ENCODE data around the gene CNPPD1. TPM values are rescaled to one million over a fixed set of nuclear protein-coding genes. Genes with fewer than 3 reads are reported as not detected.

CNPPD1 gene
- total and polyA plus RNA-seq, 4 donors, result 27.5 to 66.9 (median 48.6) TPM

GRCh38 chr2:219123356-219124135 is 53.2 kb downstream of the CNPPD1 start:
- TF ChIP-seq CTCF (IDR thresholded peaks at IDR 0.05; ENCODE audit: control extremely low read depth, extremely low read depth), result no peak
- ATAC-seq (ENCODE audit: insufficient read depth, low FRiP score), result no peak
- no peak overlapping the region for H3K4me3 ChIP-seq
- H3K4me1 ChIP-seq (ENCODE audit: control insufficient read depth in 5 of 5, insufficient read depth in 5 of 5, low read length in 5 of 5), result peaks cover 0 to 23% (median 12%) of the 10 kb centered on the region in 5 donors
- WGBS, 2 donors, result 88 to 94% methylated on average over 8 of the region's 8 CpGs
- no peaks in the 10 kb centered on the region for H3K9me3 ChIP-seq (ENCODE audit: control insufficient read depth in 4 of 4, insufficient read depth in 3 of 4, low read length in 3 of 4)
- no peak overlapping the region for H3K9ac ChIP-seq (ENCODE audit: insufficient read depth in 1 of 2, low read length in 2 of 2)
- DNase-seq, result no peak
- H3K36me3 ChIP-seq (ENCODE audit: control insufficient read depth in 4 of 4, insufficient read depth in 4 of 4, low read length in 4 of 4), result peaks cover 0 to 2% (median 0%) of the 10 kb centered on the region in 4 donors
- H3K27me3 ChIP-seq (ENCODE audit: control insufficient read depth in 3 of 3, insufficient read depth in 3 of 3, low read length in 2 of 3), result no peaks in the 10 kb centered on the region
- H3K27ac ChIP-seq (ENCODE audit: low read depth in 1 of 2, low read length in 1 of 2), result peak overlapping the region in 1 of 2 donors; percentile 40

GRCh38 chr2:219122202-219122980 is 54.3 kb downstream of the CNPPD1 start:
- ATAC-seq (ENCODE audit: insufficient read depth, low FRiP score) (peak; percentile 17), DNase-seq (peak in 2 of 3 donors; percentile 34 to 70)
- no peak overlapping the region for H3K9ac ChIP-seq (ENCODE audit: insufficient read depth in 1 of 2, low read length in 2 of 2)
- H3K9me3 ChIP-seq (ENCODE audit: control insufficient read depth in 4 of 4, insufficient read depth in 3 of 4, low read length in 3 of 4), result no peaks in the 10 kb centered on the region
- 73 to 91% methylated on average over 5 of the region's 5 CpGs for WGBS, 2 donors
- peaks cover 0 to 2% (median 0%) of the 10 kb centered on the region in 4 donors for H3K36me3 ChIP-seq (ENCODE audit: control insufficient read depth in 4 of 4, insufficient read depth in 4 of 4, low read length in 4 of 4)
- H3K4me1 ChIP-seq (ENCODE audit: control insufficient read depth in 5 of 5, insufficient read depth in 5 of 5, low read length in 5 of 5), result peaks cover 0 to 28% (median 14%) of the 10 kb centered on the region in 5 donors
- no peak overlapping the region for H3K4me3 ChIP-seq
- no peak for TF ChIP-seq CTCF (IDR thresholded peaks at IDR 0.05; ENCODE audit: control extremely low read depth, extremely low read depth)
- peak overlapping the region in 1 of 2 donors; percentile 60 for H3K27ac ChIP-seq (ENCODE audit: low read depth in 1 of 2, low read length in 1 of 2)
- no peaks in the 10 kb centered on the region for H3K27me3 ChIP-seq (ENCODE audit: control insufficient read depth in 3 of 3, insufficient read depth in 3 of 3, low read length in 2 of 3)

Other genes starting within 250 kb of the CNPPD1 start
- gene CDK5R2, start 217.3 kb downstream of the CNPPD1 start, total RNA-seq, result under 1 TPM in 1 of 2 donors, not detected in 1; 0.17 TPM
- gene CDK5R2, start 217.3 kb downstream of the CNPPD1 start, polyA plus RNA-seq, result under 1 TPM; 0.03 to 0.08 TPM
- not detected for gene FEV, start 191.7 kb downstream of the CNPPD1 start, total RNA-seq
- not detected for gene FEV, start 191.7 kb downstream of the CNPPD1 start, polyA plus RNA-seq
- gene CRYBA2, start 183.5 kb downstream of the CNPPD1 start, total RNA-seq, result not detected
- under 1 TPM in 1 of 2 donors, not detected in 1; 0.08 TPM for gene CRYBA2, start 183.5 kb downstream of the CNPPD1 start, polyA plus RNA-seq
- 10 to 100 TPM; 10.3 to 16.5 TPM for gene CFAP65, start 135.4 kb downstream of the CNPPD1 start, total RNA-seq
- 1 to 10 TPM; 3.9 to 5.8 TPM for gene CFAP65, start 135.4 kb downstream of the CNPPD1 start, polyA plus RNA-seq
- 1 to 10 TPM; 2.2 to 4.4 TPM for gene IHH, start 116.0 kb downstream of the CNPPD1 start, total RNA-seq
- 1 to 10 TPM in 1 of 2 donors, under 1 TPM in 1; 0.55 to 1.8 TPM for gene IHH, start 116.0 kb downstream of the CNPPD1 start, polyA plus RNA-seq
- 10 to 100 TPM; 13.3 to 21.1 TPM for gene NHEJ1, start 16.1 kb downstream of the CNPPD1 start, total RNA-seq
- 10 to 100 TPM in 1 of 2 donors, 1 to 10 TPM in 1; 8.4 to 11.7 TPM for gene NHEJ1, start 16.1 kb downstream of the CNPPD1 start, polyA plus RNA-seq
- gene SLC23A3, start 6.9 kb downstream of the CNPPD1 start, total RNA-seq, result 1 to 10 TPM; 2.0 to 2.5 TPM
- 1 to 10 TPM in 1 of 2 donors, under 1 TPM in 1; 0.80 to 1.7 TPM for gene SLC23A3, start 6.9 kb downstream of the CNPPD1 start, polyA plus RNA-seq
- gene RETREG2, start 1.4 kb upstream of the CNPPD1 start, total RNA-seq, result 10 to 100 TPM; 42.1 to 80.6 TPM
- 10 to 100 TPM; 46.8 to 56.6 TPM for gene RETREG2, start 1.4 kb upstream of the CNPPD1 start, polyA plus RNA-seq
- gene ZFAND2B, start 29.9 kb upstream of the CNPPD1 start, total RNA-seq, result 10 to 100 TPM; 28.2 to 41.4 TPM
- gene ZFAND2B, start 29.9 kb upstream of the CNPPD1 start, polyA plus RNA-seq, result 10 to 100 TPM; 37.7 to 45.1 TPM
- gene ABCB6, start 42.0 kb upstream of the CNPPD1 start, total RNA-seq, result 10 to 100 TPM; 17.2 to 40.4 TPM
- 10 to 100 TPM; 27.7 to 49.4 TPM for gene ABCB6, start 42.0 kb upstream of the CNPPD1 start, polyA plus RNA-seq
- 10 to 100 TPM; 49.1 TPM for gene ATG9A, start 52.7 kb upstream of the CNPPD1 start, total RNA-seq
- 10 to 100 TPM; 22.5 to 36.1 TPM for gene ATG9A, start 52.7 kb upstream of the CNPPD1 start, polyA plus RNA-seq
- 100 to 1,000 TPM in 1 of 2 donors, 10 to 100 TPM in 1; 40.1 to 101 TPM for gene ANKZF1, start 52.9 kb upstream of the CNPPD1 start, total RNA-seq
- gene ANKZF1, start 52.9 kb upstream of the CNPPD1 start, polyA plus RNA-seq, result 10 to 100 TPM; 22.3 to 28.4 TPM
- 10 to 100 TPM; 18.1 to 18.7 TPM for gene GLB1L, start 68.5 kb upstream of the CNPPD1 start, total RNA-seq
- 1 to 10 TPM; 7.5 to 9.1 TPM for gene GLB1L, start 68.5 kb upstream of the CNPPD1 start, polyA plus RNA-seq
- 10 to 100 TPM; 16.2 to 25.7 TPM for gene STK16, start 68.6 kb upstream of the CNPPD1 start, total RNA-seq
- 10 to 100 TPM; 25.2 to 50.5 TPM for gene STK16, start 68.6 kb upstream of the CNPPD1 start, polyA plus RNA-seq
- gene TUBA4B, start 76.3 kb upstream of the CNPPD1 start, total RNA-seq, result 10 to 100 TPM in 1 of 2 donors, 1 to 10 TPM in 1; 5.7 to 20.3 TPM
- gene TUBA4B, start 76.3 kb upstream of the CNPPD1 start, polyA plus RNA-seq, result 10 to 100 TPM in 1 of 2 donors, 1 to 10 TPM in 1; 8.7 to 12.2 TPM
- gene TUBA4A, start 77.0 kb upstream of the CNPPD1 start, total RNA-seq, result 10 to 100 TPM; 15.6 to 37.9 TPM
- 10 to 100 TPM; 48.1 to 82.1 TPM for gene TUBA4A, start 77.0 kb upstream of the CNPPD1 start, polyA plus RNA-seq
- gene DNAJB2, start 102.4 kb upstream of the CNPPD1 start, total RNA-seq, result 10 to 100 TPM; 77.3 to 79.6 TPM
- gene DNAJB2, start 102.4 kb upstream of the CNPPD1 start, polyA plus RNA-seq, result 10 to 100 TPM; 63.7 to 73.4 TPM
- gene PTPRN, start 132.5 kb upstream of the CNPPD1 start, total RNA-seq, result 1 to 10 TPM in 1 of 2 donors, under 1 TPM in 1; 0.21 to 2.6 TPM
- gene PTPRN, start 132.5 kb upstream of the CNPPD1 start, polyA plus RNA-seq, result under 1 TPM; 0.11 to 0.22 TPM
- gene RESP18, start 155.8 kb upstream of the CNPPD1 start, total RNA-seq, result not detected
- gene RESP18, start 155.8 kb upstream of the CNPPD1 start, polyA plus RNA-seq, result not detected
- 10 to 100 TPM; 73.7 to 78.6 TPM for gene DNPEP, start 211.0 kb upstream of the CNPPD1 start, total RNA-seq
- 10 to 100 TPM; 82.9 to 89.7 TPM for gene DNPEP, start 211.0 kb upstream of the CNPPD1 start, polyA plus RNA-seq
- gene DES, start 241.5 kb upstream of the CNPPD1 start, total RNA-seq, result 10 to 100 TPM; 23.9 to 88.7 TPM
- 100 to 1,000 TPM in 1 of 2 donors, 10 to 100 TPM in 1; 27.2 to 108 TPM for gene DES, start 241.5 kb upstream of the CNPPD1 start, polyA plus RNA-seq